H9 (cell line): ENCODE measurements around the gene ELFN2. TPM values are rescaled to one million over a fixed set of nuclear protein-coding genes. Genes with fewer than 3 reads are reported as not detected.

ENCODE experiments used
- DNase-seq: peaks from one replicate; pipeline ENCODE4 v3.0.0-alpha.2; 2017
- H2AFZ ChIP-seq: one replicate; pipeline ENCODE4 v1.6.1; 2013; ENCODE audit warnings: mild to moderate bottlenecking, low read length, control low read depth, moderate library complexity
- H2AK5ac ChIP-seq: 2 replicates; pipeline ENCODE4 v1.6.1; 2013; ENCODE audit warnings: low read length, control low read depth, mixed read lengths; ENCODE audit not compliant: insufficient read length
- H2BK120ac ChIP-seq: one replicate; pipeline ENCODE4 v1.6.1; 2013; ENCODE audit warnings: low read depth, mild to moderate bottlenecking, low read length, control low read depth, inconsistent platforms; ENCODE audit not compliant: poor library complexity, severe bottlenecking
- H2BK12ac ChIP-seq: 2 replicates; pipeline ENCODE4 v1.6.1; 2013; ENCODE audit warnings: low read length, control low read depth, mixed read lengths, low read depth; ENCODE audit not compliant: insufficient read length
- H2BK15ac ChIP-seq: 2 replicates; pipeline ENCODE4 v1.6.1; 2013; ENCODE audit warnings: low read depth, low read length, control low read depth
- H2BK20ac ChIP-seq: one replicate; pipeline ENCODE4 v1.6.1; 2013; ENCODE audit warnings: low read depth, mild to moderate bottlenecking, low read length, control low read depth, inconsistent platforms; ENCODE audit not compliant: poor library complexity, severe bottlenecking
- H2BK5ac ChIP-seq: 2 replicates; pipeline ENCODE4 v1.6.1; 2013; ENCODE audit warnings: low read length, control low read depth, mixed read lengths; ENCODE audit not compliant: insufficient read length
- H3K14ac ChIP-seq: 2 replicates; pipeline ENCODE4 v1.6.1; 2013; ENCODE audit warnings: low read length, control low read depth; ENCODE audit not compliant: insufficient read depth
- H3K18ac ChIP-seq: 2 replicates; pipeline ENCODE4 v1.6.1; 2013; ENCODE audit warnings: low read depth, mild to moderate bottlenecking, mixed read lengths, low read length, control low read depth; ENCODE audit not compliant: insufficient read length
- H3K23ac ChIP-seq: 2 replicates; pipeline ENCODE4 v1.6.1; 2013; ENCODE audit warnings: low read length, control low read depth, mixed read lengths, low read depth; ENCODE audit not compliant: insufficient read length
- H3K23me2 ChIP-seq: 2 replicates; pipeline ENCODE4 v1.6.1; 2013; ENCODE audit warnings: low read depth, mild to moderate bottlenecking, mixed read lengths, low read length, control low read depth; ENCODE audit not compliant: insufficient read length, poor library complexity, severe bottlenecking
- H3K27ac ChIP-seq: 2 replicates; pipeline ENCODE4 v1.5.1; 2013; ENCODE audit warnings: low read length, control low read depth, mixed read lengths, low read depth; ENCODE audit not compliant: insufficient read length
- H3K27me3 ChIP-seq: 2 replicates; pipeline ENCODE4 v1.6.1; 2013; ENCODE audit warnings: low read length, control low read depth, inconsistent platforms; ENCODE audit not compliant: insufficient read depth
- H3K4ac ChIP-seq: 2 replicates; pipeline ENCODE4 v1.6.1; 2013; ENCODE audit warnings: low read depth, mild to moderate bottlenecking, control low read depth, inconsistent platforms, low read length, moderate library complexity
- H3K4me1 ChIP-seq: 2 replicates; pipeline ENCODE4 v1.6.1; 2013; ENCODE audit warnings: low read length, control low read depth, inconsistent platforms; ENCODE audit not compliant: insufficient read depth
- H3K4me2 ChIP-seq: 2 replicates; pipeline ENCODE4 v1.6.1; 2013; ENCODE audit warnings: low read length, control low read depth, mixed read lengths; ENCODE audit not compliant: insufficient read length, insufficient read depth
- H3K56ac ChIP-seq: 2 replicates; pipeline ENCODE4 v1.6.1; 2013; ENCODE audit warnings: low read depth, mild to moderate bottlenecking, mixed read lengths, low read length, control low read depth; ENCODE audit not compliant: insufficient read length
- H3K79me1 ChIP-seq: 2 replicates; pipeline ENCODE4 v1.6.1; 2013; ENCODE audit warnings: low read depth, mild to moderate bottlenecking, moderate library complexity, low read length, control low read depth, inconsistent platforms; ENCODE audit not compliant: insufficient read depth, poor library complexity, severe bottlenecking
- H3K79me2 ChIP-seq: 2 replicates; pipeline ENCODE4 v1.6.1; 2013; ENCODE audit warnings: low read length, control low read depth, inconsistent platforms; ENCODE audit not compliant: insufficient read depth
- H3K9ac ChIP-seq: 2 replicates; pipeline ENCODE4 v1.6.1; 2013; ENCODE audit warnings: low read length, control low read depth, mixed read lengths; ENCODE audit not compliant: insufficient read length; ENCODE audit errors: extremely low read depth
- H3K9me3 ChIP-seq: one replicate; pipeline ENCODE4 v1.6.1; 2013; ENCODE audit warnings: low read depth, low read length, inconsistent platforms; ENCODE audit not compliant: control insufficient read depth
- H3T11ph ChIP-seq: one replicate; pipeline ENCODE4 v1.6.1; 2013; ENCODE audit warnings: mild to moderate bottlenecking, low read length, control low read depth, inconsistent platforms
- H4K20me1 ChIP-seq: one replicate; pipeline ENCODE4 v1.6.1; 2013; ENCODE audit not compliant: control insufficient read depth, insufficient read length, insufficient read depth
- H4K5ac ChIP-seq: 2 replicates; pipeline ENCODE4 v1.6.1; 2013; ENCODE audit warnings: low read depth, mild to moderate bottlenecking, mixed read lengths, low read length, control low read depth; ENCODE audit not compliant: insufficient read length
- H4K8ac ChIP-seq: replicated peaks from 2 replicates; pipeline ENCODE4 v1.6.1; 2013; ENCODE audit warnings: low read length, control low read depth, mixed read lengths, low read depth; ENCODE audit not compliant: insufficient read length
- H4K91ac ChIP-seq: 2 replicates; pipeline ENCODE4 v1.6.1; 2013; ENCODE audit warnings: low read depth, mild to moderate bottlenecking, moderate library complexity, mixed read lengths, low read length, control low read depth; ENCODE audit not compliant: insufficient read length
- H3K27ac Mint-ChIP-seq, 3 experiments: 2 replicates in 2 of 3; 3 replicates in 1 of 3; pipeline ENCODE4 v1.8.0; 2020 to 2021; ENCODE audit warnings: mixed read lengths in 3 of 3, mild to moderate bottlenecking in 1 of 3, moderate library complexity in 1 of 3
- H3K27me3 Mint-ChIP-seq: 2 replicates; pipeline ENCODE4 v1.8.0; 2021; ENCODE audit warnings: low read depth, mild to moderate bottlenecking, moderate library complexity, mixed read lengths
- H3K36me3 Mint-ChIP-seq, 3 experiments: 2 replicates in 2 of 3; 3 replicates in 1 of 3; pipeline ENCODE4 v1.8.0; 2020 to 2021; ENCODE audit warnings: low read depth in 3 of 3, mixed read lengths in 3 of 3; ENCODE audit not compliant: insufficient read depth in 1 of 3
- H3K4me1 Mint-ChIP-seq, 2 experiments: 2 replicates each; pipeline ENCODE4 v1.8.0; 2020; ENCODE audit warnings: mixed read lengths in 2 of 2
- H3K4me3 Mint-ChIP-seq, 2 experiments: 2 replicates in 1 of 2; 3 replicates in 1 of 2; pipeline ENCODE4 v1.8.0; 2020 to 2021; ENCODE audit warnings: mild to moderate bottlenecking in 2 of 2, mixed read lengths in 2 of 2, moderate library complexity in 1 of 2
- H3K9me3 Mint-ChIP-seq, 2 experiments: 2 replicates in 1 of 2; 3 replicates in 1 of 2; pipeline ENCODE4 v1.8.0; 2020; ENCODE audit warnings: mild to moderate bottlenecking in 2 of 2, mixed read lengths in 2 of 2, moderate library complexity in 1 of 2
- WGBS: extraction: QIAGEN DNeasy Blood & Tissue Kit; methylation state at CpG from one replicate; pipeline ENCODE4 v1.1.7; 2013; ENCODE audit warnings: missing lambda C conversion rate, low lambda C conversion rate, mixed read lengths; ENCODE audit not compliant: insufficient read length; ENCODE audit errors: extremely low coverage; 5-methylcytosine and 5-hydroxymethylcytosine counted together
- total RNA-seq: library from RNA; stranded (reverse); gene quantifications from 2 replicates; pipeline ENCODE4 v1.2.1, GENCODE V29; 2021
- TF ChIP-seq, protein P1 (sequence below): fragments of 200-600 bp; sonication (generic); conservative IDR thresholded peaks from 3 replicates; pipeline ENCODE4 v1.8.0; 2021; ENCODE audit warnings: antibody characterized with exemption, mild to moderate bottlenecking

ELFN2 gene
- total RNA-seq, 1 experiment from 2014 or later, result 0.70 TPM

DNA sequence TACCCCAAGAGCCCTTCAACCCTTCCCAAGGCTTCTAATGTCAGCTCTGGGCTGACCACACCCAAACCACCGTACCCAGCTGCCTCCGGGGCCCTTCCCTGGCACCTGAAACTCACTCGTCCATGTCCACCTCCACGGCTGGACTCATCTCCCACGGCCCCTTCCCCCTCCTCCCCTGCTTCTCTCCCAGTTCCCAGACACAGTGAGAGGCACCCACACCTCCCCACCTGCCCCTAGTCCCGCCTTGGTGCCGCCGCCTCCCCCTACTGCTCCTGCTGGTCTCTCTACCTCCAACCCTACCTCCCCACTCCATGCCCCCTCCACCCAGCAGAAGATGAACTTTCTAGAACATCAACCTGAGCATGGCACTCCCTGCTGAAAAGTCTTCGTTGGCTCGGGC, 39.5 kb downstream of the ELFN2 start:
- Histone ChIP-seq H2BK15ac (no peak overlapping the region), H2AFZ (no peak overlapping the region), H2AK5ac (no peak overlapping the region), H4K8ac (no peak overlapping the region), H4K20me1 (no peaks in the 10 kb centered on the region), H3T11ph (no peak overlapping the region), H3K79me1 (no peaks in the 10 kb centered on the region), H3K79me2 (no peaks in the 10 kb centered on the region), H3K4ac (no peak overlapping the region), H4K5ac (no peak overlapping the region), H3K23me2 (no peaks in the 10 kb centered on the region), H3K4me2 (no peak overlapping the region), H3K23ac (no peak overlapping the region), H3K56ac (no peak overlapping the region), H3K9ac (no peak overlapping the region), H2BK5ac (no peak overlapping the region), H3K18ac (no peak overlapping the region), H3K27ac (no peak overlapping the region), H2BK12ac (no peak overlapping the region), H3K4me1 (no peaks in the 10 kb centered on the region), H3K27me3 (no peaks in the 10 kb centered on the region), H2BK20ac (no peak overlapping the region), H2BK120ac (no peak overlapping the region), H3K14ac (no peak overlapping the region), H3K9me3 (no peaks in the 10 kb centered on the region), H4K91ac (no peak overlapping the region)
- TF ChIP-seq, protein P1, sequence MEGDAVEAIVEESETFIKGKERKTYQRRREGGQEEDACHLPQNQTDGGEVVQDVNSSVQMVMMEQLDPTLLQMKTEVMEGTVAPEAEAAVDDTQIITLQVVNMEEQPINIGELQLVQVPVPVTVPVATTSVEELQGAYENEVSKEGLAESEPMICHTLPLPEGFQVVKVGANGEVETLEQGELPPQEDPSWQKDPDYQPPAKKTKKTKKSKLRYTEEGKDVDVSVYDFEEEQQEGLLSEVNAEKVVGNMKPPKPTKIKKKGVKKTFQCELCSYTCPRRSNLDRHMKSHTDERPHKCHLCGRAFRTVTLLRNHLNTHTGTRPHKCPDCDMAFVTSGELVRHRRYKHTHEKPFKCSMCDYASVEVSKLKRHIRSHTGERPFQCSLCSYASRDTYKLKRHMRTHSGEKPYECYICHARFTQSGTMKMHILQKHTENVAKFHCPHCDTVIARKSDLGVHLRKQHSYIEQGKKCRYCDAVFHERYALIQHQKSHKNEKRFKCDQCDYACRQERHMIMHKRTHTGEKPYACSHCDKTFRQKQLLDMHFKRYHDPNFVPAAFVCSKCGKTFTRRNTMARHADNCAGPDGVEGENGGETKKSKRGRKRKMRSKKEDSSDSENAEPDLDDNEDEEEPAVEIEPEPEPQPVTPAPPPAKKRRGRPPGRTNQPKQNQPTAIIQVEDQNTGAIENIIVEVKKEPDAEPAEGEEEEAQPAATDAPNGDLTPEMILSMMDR, result no peak
- no peaks in the 10 kb centered on the region for H3K36me3 Mint-ChIP-seq
- H3K4me1 Mint-ChIP-seq, result peaks cover 4 to 13% of the 10 kb centered on the region in 2 experiments
- H3K9me3 Mint-ChIP-seq, result no peaks in the 10 kb centered on the region
- H3K27me3 Mint-ChIP-seq, result no peaks in the 10 kb centered on the region; the same call in 1 of the 2 replicates
- WGBS, result no CpG with 5 or more reads among the region's 10 CpGs
- H3K4me3 Mint-ChIP-seq, result no peak overlapping the region
- DNase-seq, result no peak
- H3K27ac Mint-ChIP-seq, result no peak overlapping the region; a peak in 1 of 7 replicates
